Measurements from ENCODE around the gene CEP170.

Gene CEP170

GRCh38 chr1:243254927-243255790 lies at the start of gene CEP170:
CEP170 (minus strand) TSS chr1:243255281; CDS start chr1:243225280, 30,001 bp downstream.
- DNase-seq (ENCODE audit: low read depth), result peak; percentile 68

GRCh38 chr1:243301059-243301458 lies 46.0 kb upstream of the CEP170 start:
- DNase-seq (ENCODE audit: low read depth), result no peak

- no peak for DNase-seq (ENCODE audit: low read depth)
Measured at GRCh38 chr1:243299069-243299468, 44.0 kb upstream of the CEP170 start.

- DNase-seq (ENCODE audit: low read depth), result no peak
Measured at GRCh38 chr1:243294723-243295121, 39.6 kb upstream of the CEP170 start.

DNA sequence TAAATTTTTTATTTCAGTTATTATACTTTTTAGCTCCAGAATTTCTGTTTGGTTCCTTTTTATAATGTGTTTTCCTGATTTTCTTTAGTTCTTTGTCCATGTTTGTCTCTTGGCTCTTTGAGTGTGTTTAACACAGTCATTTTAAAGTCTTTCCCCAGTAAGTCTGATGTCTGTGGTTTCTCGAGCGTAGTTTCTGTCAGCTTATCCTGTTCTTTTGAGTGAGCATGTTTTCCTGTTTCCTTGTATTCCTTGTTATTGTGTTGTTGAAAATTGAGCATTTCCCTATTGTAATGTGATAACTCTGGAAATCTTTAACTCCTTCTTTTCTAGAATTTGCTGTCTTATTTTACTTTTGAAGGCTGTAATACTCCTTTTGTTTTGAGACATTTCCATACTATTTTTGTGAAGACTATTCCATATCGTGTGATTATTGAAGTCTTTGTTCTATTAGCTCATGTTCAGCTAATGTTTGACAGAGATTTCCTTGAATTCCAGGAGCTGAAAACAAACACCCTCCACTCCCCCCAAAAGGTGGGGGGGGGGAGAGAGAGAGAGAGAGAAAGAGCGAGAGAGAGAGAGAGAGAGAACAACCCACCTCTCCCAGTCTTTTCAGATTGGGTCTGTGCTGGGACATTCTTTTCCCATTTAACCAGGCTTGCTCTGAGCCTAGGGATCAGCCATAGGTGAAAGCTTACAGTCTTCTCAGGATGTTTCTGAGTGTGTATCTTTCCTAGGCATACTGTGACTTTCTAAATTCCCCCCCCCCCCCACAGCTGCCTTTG lies 39.1 kb upstream of the CEP170 start:
- DNase-seq (ENCODE audit: low read depth), result no peak

GRCh38 chr1:243292117-243292516 lies 37.0 kb upstream of the CEP170 start:
- DNase-seq (ENCODE audit: low read depth), result no peak

DNA sequence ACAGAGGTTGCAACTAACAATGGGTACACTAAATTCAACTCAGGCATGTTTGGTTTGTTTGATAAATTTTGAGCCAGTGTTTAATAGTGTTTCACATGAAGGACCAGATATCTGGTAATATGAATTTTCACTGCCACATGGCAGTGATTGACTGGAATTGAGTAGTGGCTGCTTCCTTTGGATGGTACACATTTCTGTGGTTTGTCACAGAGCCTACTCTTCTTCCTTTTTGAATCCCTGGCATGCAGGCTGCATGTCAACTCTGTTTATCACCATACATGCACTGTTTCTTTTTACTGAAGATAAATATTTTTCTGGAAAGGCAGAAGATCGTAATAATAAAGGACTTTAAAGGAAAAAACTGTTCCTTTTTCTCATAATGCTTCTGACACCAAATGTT lies 36.2 kb upstream of the CEP170 start:
- no peak for DNase-seq (ENCODE audit: low read depth)

DNA sequence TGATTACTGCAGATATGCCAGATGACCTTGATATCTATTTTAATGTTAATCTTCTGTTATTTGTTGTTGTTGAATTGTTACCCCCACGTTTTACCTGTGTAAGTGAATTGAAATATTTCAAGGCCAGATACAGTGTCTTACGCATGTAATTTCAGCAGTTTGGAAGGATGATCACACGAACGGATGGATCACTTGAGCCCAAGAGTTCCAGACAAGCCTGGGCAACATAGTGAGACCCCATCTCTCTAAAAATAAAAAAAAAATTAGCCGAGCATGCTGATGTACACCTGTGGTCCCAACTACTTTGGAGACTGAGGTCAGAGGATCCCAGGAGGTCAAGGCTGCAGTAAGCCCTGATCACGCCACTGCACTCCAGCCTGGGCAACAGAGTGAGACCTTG lies 33.0 kb upstream of the CEP170 start:
- no peak for DNase-seq (ENCODE audit: low read depth)

- peak; percentile 50 for DNase-seq (ENCODE audit: low read depth)
Measured at GRCh38 chr1:243287652-243288051, 32.6 kb upstream of the CEP170 start.

- no peak for DNase-seq (ENCODE audit: low read depth)
Measured at GRCh38 chr1:243287123-243287460, 32.0 kb upstream of the CEP170 start.

DNA sequence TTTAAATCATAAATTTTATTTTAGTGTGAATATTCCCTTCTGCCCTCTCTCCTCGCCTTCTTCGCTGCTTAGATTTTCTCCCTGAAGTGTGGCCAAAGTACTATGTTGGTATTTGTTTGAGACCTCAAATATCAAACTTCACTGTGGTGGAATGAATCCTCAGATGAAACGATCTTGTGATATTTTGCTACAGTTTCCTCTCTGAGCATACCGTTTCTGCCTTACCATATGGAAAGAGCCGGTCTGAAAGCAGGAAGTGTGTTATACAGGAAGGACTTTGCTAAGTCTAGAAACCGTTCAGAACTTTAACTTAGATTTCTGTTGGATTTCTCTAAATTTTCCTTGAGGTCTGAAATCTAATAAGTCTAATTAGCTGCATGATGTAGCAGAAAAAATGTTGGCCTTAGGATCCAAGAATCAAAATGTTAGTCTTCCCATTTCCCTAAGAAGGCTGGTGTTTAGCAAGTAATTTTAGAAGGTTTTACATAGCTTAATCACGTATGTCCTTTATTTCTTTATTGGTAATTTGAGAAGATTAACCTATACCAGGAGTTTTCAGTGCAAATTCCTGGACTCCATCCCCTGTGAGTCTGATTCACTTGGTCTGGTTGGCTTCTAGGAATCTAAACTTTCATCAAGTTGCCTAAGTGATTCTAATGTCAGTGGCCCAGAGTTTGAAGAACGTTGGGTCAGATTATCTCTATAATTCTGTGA lies 31.5 kb upstream of the CEP170 start:
- no peak for DNase-seq (ENCODE audit: low read depth)

- DNase-seq (ENCODE audit: low read depth), result no peak
Measured at GRCh38 chr1:243281672-243282071, 26.6 kb upstream of the CEP170 start.

GRCh38 chr1:243280571-243281129 lies 25.6 kb upstream of the CEP170 start:
- DNase-seq (ENCODE audit: low read depth), result no peak

DNA sequence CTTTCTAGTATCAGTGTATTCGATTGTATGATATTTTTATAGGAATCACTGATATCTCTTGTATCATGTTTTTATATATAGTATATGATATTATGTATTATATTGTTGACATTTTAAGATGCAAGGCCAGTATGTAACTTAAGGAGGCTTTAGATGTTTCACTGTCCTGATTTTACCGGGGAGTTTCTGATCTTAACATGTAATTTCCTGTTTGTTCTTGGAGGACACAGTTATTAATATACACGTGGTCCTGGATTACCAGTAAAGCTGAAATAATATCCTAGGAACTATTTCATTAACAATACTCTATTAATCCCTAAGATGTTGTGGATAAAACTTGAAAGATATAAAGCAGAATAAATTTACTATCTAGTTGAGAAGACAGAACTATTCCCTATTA lies 20.2 kb upstream of the CEP170 start:
- no peak for DNase-seq (ENCODE audit: low read depth)

GRCh38 chr1:243273945-243274344 lies 18.9 kb upstream of the CEP170 start:
- no peak for DNase-seq (ENCODE audit: low read depth)

DNA sequence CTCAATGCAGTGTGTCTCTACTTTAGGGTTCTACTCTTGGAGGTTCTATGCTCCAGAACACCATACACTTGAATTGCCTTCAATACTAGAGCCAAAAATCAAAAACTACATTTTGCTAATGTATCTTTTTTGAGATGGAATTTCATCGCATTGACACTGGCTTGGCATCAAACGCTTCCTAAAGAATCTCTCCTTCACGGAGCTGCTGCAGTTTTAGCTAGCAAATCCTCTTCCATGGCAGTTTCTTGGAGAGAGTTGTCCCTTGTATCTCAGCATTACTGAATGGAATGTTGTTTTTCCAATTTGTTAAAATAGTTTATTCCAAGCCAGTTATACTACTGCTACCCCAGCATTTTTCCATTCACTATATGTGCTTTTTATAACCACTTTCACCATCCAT lies 18.4 kb upstream of the CEP170 start:
- no peak for DNase-seq (ENCODE audit: low read depth)

DNA sequence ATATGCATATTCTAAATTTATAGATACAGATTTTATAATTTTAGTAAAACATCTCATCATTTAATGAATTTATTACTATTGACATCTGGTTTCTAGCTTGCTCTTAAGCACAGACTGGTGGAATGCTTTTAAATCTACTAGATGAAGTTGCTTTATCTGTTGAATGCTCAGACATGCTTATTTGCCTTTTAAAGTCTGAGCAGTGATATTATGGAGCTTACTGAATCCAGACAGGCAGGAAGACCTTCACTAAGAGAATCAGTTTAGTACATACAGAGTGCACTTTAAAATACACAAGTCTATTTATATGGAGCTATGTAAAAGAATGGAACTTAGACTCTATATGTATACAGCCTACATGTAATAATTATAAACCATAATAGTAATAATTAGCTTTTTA lies 17.3 kb upstream of the CEP170 start:
- no peak for DNase-seq (ENCODE audit: low read depth)

DNA sequence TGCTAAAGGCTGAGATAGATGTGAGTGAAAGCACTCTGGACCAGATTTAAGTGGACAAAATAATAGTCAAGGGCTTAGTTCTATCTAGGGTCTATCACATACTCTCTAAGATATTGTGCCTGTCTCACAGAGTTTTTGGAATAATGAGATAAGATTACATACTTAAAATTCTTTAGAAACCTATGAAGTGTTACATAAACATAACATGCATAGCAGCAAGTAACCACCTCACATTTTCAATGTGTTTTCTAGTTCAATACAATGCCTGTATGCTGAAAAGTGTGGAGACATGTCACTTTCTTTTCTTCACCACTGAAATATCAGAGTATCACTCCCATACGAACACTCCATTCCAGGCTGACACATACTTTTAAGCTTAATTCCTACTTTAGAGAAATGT lies 16.9 kb upstream of the CEP170 start:
- no peak for DNase-seq (ENCODE audit: low read depth)

DNA sequence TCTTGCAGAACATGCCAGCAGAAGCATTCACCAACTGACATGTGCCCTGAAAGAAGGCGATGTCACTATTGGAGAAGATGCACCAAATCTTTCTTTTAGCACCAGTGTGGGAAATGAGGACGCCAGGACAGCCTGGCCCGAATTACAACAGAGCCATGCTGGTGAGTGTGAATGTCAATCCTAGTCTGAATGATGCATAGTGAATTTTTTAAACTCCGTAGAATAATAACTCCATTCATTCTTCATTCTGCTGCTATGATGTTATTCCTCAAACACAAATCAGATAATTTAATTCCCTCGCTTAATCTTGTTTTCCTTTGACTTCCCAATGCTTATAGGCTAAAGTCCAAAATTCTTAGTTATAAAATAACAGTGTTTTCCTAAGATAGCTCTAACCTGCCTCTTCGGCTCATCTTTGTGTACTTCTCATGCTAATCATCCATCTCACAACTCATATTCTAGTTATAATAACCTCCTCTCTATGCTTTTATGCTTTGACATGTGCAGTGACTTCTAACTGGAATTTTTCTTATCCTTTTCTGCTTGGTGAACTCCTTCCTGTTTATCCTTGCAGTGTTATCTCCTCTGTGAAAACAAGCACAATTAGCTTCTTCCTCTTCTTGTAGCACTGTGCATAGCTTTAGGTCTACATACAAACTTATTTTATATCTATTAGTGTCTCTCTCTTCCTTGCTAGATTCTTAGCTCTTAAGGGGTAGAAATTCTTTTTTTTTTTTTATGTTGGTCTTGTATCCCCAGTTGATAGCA lies 15.2 kb upstream of the CEP170 start:
- DNase-seq (ENCODE audit: low read depth), result no peak

DNA sequence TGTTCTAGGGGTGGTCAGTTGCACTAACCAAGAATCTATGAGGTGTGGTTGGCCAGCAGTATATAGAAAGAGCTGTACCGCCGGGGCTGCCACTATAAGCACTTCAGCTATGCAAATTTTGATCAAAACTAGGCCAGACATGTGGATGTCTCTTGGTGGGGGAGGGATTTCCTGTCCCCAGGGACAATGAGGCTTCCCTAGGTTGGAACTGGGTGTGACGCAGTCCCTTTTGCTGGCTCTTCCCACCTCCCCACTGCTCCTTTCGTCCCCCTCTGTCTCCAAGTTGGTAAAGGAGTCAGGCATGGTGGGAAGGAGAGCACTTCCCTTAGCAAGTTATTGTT lies 14.3 kb upstream of the CEP170 start:
- no peak for DNase-seq (ENCODE audit: low read depth)

DNA sequence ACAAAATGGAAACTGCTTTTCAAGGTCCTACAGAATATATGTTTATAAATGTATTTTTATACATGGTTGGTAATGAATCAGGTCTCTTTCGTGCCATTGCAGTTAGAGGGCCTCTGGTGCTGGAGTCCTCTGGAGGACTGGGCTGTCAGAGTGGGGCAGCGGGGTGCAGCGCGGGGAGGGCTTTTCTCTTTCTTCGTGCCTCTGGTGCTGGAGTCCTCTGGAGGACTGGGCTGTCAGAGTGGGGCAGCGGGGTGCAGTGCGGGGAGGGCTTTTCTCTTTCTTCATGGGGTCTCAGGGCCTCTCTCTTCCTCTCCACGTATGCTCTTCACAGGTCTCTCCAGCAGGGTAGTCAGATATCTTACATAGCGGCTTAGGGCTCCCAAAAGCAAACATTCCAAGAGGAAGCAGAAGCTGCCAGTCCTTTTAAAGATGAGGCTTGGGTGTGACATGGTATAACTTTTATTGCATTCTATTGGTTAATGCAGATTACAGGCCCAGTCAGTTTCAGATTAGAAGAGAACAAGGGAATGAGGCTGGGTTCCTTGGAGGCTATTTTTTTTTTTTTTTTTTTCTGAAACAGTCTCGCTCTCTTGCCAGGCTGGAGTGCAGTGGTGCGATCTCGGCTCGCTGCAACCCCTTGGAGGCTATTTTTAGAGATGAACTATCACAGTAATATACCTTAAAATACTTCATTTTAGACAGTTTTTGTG lies 13.8 kb upstream of the CEP170 start:
- DNase-seq (ENCODE audit: low read depth), result no peak

All from GM04503 (cell line).